Stimulated activated CD4-positive, alpha-beta T cell treated with anti-CD3 and anti-CD28 coated beads, Interleukin-12 subunit alpha, Interleukin-12 subunit beta, amount 100 ng/mL, for 48 hours (primary cell): ENCODE data around the gene MAN1A1.

Source experiments
- DNase-seq, 3 donors: peaks; one replicate each; pipeline ENCODE4 v3.0.0-alpha.2; 2020; ENCODE audit warnings: low read depth in 2 of 3, low spot score in 1 of 3

MAN1A1 gene

DNA sequence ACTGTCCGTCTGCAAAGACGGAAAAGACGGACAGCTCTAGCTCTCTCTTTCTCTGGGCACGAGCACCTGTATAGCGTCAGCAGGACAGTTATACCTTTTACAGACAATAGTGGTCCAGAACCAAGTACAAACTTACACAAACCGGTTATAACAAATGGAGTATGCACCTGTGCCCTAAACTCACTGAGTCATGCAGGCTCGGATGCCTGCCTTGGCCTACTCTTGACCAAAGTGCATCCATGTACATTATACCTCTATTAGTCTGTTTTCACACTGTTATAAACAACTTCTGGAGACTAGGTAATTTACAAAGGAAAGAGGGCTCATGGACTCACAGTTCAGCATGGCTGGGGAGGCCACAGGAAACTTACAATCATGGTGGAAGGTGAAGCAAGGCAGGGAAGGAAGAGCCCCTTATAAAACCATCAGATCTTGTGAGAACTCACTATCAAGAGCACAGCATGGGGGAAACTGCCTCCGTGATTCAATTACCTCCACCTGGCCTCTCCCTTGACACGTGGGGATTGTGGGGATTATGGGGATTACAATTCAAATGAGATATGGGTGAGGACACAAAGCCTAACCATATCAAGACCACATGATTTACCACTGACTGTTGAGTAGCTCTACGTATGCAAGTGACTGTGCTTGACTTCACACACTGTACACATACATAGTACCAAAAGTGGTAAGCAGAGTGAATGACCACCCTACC, 23.1 kb downstream of the MAN1A1 start:
- no peak for DNase-seq

- no peak for DNase-seq
These were observed 23.8 kb downstream of the MAN1A1 start for GRCh38 chr6:119325559-119326265.

DNA sequence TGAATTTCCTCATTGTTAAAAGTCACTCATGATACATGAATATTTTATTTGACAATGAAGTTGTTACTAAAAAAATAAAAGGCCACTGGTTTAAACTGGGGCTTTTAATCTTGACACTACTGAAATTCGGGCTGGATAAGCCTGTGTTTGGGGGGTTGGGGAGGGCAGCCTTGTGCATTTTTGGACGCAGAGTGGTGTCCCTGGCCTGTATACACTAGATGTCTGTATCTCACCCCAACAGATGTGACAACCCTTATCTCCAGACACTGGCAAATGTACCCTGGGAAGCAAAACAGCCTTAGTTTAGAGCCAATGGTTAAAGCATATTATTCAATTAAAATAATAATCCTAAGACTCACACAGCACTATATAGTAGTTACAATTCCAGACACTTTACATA, 24.8 kb downstream of the MAN1A1 start:
- DNase-seq, result no peak

GRCh38 chr6:119323931-119324330, 25.6 kb downstream of the MAN1A1 start:
- no peak for DNase-seq

DNA sequence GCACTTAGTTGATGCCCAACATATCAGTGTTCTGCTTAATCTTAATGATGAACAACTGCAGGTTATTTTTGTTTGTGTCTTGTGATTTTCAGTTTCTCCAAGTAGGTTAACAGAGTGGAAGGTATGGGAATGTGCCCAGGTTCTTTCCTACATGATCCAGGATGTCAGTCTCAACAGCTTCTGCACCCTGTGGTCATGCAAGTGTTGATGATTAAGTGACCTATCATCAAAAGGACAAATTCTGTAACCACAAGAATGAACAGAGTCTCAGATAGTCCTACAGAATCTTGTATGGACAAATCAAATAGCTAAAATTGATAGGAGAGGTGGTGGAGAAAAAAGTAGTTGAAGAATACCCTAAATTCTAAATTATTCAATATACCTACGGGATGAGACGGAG, 26.1 kb downstream of the MAN1A1 start:
- DNase-seq, result no peak

- no peak for DNase-seq
These were observed 26.7 kb downstream of the MAN1A1 start for GRCh38 chr6:119322715-119323350.

GRCh38 chr6:119322034-119322433, 27.5 kb downstream of the MAN1A1 start:
- DNase-seq, result no peak

DNA sequence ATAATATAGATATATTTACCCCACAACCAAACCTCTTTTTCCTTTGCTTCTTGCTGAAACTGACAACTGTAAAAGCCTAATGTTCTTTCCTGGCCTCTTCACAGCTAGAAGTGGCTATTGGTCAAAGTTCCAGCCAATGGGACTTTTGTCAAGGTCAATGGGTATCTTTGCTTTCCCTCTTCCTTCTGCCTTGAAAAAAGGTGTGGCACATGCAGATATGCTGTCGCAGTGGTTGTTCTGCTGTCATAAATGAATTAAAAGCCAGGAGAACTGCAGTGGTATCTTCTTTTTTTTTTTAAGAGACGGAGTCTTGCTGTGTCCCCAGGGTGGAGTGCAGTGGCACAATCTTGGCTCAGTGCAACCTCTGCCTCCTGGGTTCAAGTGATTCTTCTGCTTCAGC, 29.9 kb downstream of the MAN1A1 start:
- no peak for DNase-seq

- DNase-seq, result no peak
These were observed 30.8 kb downstream of the MAN1A1 start for GRCh38 chr6:119318730-119319129.

GRCh38 chr6:119318176-119318575, 31.4 kb downstream of the MAN1A1 start:
- no peak for DNase-seq

DNA sequence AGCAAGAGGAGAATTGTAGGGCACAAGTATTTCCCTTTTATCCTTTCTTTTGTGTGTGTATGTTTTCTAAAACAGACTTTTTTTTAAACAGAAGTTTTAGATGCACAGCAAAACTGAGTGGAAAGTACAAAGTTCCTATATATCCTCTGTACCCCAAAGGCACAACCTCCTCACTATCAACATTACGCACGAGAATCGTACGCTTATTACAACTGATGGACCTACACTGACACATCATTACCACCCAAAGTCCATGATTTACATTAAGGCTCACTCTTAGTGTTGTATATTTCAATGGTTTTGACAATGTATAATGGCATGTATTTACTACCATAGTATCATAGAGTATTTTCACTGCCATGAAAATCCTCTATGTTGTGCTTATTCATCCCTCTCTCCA, 32.6 kb downstream of the MAN1A1 start:
- no peak for DNase-seq

DNA sequence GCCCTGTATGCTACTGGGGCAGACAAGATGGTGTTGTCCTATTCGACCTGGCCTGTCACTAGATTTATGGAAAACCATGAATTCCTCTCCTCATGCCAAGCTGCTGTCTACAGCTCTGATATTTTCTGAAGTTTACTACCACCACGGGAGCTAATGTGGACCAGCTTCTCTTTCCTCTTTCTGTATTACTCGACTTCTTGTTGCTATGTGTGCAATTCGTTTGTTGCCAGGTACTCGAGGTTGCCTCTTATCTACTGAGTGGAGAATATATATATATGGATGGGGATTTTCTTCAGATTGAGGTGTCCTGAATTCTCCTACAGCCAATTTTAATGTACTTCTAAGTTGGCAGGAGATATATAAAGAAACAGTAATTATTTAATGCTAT, 34.7 kb downstream of the MAN1A1 start:
- no peak for DNase-seq

- no peak for DNase-seq
These were observed 35.4 kb downstream of the MAN1A1 start for GRCh38 chr6:119313937-119314884.

GRCh38 chr6:119312875-119313338, 36.7 kb downstream of the MAN1A1 start:
- DNase-seq, result peak in 2 of 3 donors; percentile 19 to 23

- DNase-seq, result no peak
These were observed 37.1 kb downstream of the MAN1A1 start for GRCh38 chr6:119312441-119312840.

DNA sequence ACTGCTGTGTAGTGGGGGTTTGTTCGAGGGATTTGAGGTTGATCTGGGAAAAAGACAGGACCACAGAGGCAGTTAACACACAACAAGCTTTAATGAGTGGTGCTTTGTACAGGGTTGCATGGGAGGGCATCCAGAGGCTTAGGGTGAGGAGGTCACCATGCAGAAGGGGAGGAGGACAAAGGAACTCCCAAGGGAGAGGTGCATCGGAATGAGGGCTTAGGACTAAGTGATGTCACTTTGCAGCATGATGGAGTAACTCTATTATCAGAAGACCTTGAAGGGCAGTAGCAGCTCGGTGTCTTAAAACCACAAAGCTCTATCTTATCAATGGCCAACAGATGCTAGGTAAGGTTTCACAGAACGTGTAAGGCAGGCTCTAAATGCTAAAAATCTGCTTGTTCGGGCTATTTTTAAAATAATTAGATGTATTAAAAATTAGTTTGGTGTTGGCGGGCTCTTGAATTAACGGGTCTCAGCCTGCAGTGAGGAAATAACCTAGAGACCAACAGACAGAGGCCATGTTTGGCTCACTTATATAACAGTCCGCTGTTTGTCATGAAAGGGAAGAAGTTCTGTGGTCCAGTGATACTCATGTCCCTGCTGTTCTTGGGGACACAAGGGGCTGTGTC, 37.9 kb downstream of the MAN1A1 start:
- no peak for DNase-seq

DNA sequence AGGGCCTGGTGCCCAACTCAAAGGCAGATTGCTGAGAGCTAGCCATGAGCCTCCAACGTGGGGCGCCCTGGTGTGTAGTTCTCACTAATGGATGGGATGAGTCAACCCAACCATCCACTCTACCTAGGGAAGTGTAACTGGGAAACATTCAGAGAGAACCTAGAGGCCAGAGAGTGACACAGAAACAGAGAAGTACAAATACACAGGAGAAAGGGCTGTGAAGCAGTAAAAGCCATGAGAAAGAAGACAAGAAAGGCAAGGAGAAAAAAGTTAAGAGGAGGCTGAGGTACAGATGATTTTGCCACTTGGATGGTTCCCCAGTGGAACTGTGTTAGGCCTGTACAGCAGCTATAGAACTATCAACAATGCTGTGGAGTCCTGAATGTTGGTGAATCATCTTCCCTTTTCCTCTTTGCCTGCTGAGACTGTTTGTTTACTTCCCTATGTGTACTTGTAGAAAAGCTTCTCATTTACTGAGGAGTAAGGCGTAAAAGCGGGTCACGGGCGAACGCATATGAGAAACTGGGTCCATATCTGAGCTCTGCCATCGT, 39.0 kb downstream of the MAN1A1 start:
- DNase-seq, result peak in 1 of 3 donors; percentile 9

DNA sequence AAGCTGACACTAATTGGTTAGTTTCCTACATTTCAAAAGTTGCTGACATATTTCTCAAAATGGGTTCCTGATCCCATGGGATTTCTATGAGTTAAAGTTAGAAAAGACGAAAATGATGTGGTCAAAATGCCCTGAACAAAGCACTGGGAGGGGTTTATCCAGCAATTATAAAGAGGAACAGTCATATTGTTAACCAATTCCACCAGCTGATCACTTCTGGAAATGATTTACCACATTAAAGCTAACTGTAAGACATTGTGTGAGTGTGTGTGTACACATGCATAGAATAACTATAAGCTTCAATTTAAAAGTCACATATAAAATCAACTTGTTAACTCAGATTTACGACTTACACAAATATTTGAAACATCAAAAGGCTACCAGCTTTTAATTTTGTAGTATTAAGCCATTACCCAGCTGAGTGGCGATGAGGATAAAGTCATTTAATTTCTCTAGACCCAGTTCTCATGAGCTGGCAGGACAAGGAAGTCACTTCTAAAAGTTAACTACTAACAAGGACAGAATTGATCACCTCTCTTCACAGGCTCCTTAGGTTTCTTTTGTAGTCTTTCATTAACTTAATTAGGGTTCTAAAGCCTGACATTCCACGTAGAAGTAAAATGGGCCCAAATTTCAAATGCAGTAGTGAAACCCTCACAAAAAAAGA, 40.4 kb downstream of the MAN1A1 start:
- DNase-seq, result no peak

DNA sequence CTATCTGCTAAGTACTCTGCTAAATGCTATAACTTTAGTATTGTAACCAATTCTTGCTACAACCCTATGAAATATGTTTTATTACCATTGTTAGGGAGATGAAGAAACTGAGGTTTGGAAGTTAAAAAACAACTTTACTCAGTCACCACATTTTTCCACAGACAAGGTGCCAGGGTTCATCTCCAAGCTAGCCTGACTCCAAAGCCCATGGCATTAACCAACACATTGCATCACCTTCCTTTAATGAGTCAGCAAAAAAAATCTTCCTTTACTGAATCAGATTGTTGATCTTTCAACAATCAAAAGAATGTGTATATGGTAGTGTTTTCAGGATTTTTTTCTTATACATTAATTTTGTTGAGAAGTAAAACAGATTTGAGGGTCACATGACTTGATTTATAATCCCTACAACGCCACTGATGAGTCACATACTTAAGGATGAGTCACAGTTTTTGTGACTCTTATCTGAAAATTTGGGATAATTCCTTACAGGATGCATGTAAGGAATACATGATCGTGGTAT, 41.5 kb downstream of the MAN1A1 start:
- no peak for DNase-seq

- no peak for DNase-seq
These were observed 42.5 kb downstream of the MAN1A1 start for GRCh38 chr6:119307056-119307455.
